GF-D8 (cell line): ENCODE results near the gene DHX38.

Experiments
- DNase-seq: peaks from one replicate; lab custom pipeline; 2025; lab: John Stamatoyannopoulos, UW

Gene DHX38

DNA sequence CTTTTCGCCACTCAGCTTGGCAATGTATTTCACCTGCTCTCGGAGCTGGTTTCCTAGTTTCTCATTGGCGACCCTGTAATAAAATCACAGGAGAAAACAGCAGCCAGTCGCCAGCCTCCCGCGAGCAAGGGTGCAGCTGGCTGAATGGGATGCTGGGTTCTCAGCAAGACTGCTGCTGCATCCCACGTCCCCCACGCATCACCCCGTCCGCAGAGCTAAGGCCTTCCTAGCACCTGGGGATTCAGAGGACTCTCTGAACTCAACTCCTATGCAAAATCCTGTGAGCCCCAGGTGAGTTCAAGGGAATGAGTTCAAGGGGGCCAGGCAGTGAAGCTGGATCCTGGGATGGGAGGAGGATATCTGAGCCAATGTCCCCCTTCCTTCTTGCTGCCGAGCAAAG lies 29.3 kb downstream of the DHX38 start:
- no peak for DNase-seq

DNA sequence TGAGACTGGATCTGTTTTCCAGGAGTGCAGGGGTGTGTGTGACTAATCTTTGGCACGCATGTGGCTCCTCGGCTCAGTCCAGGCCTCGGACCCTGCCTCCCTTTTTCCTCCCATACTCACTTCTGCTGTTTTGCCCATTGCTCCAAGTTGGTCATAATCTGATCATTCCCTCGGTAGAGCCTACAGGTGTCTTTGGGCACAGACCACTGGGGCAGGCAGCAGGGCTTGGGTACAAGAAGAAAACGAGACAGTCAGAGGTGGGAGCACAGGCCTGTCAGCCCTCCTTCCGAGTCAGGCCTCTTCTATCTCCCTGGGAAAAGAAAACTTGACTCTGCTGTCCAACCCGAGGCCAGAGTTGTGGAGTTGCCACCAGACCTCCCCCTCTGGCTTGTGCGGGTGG lies 29.8 kb downstream of the DHX38 start:
- no peak for DNase-seq

DNA sequence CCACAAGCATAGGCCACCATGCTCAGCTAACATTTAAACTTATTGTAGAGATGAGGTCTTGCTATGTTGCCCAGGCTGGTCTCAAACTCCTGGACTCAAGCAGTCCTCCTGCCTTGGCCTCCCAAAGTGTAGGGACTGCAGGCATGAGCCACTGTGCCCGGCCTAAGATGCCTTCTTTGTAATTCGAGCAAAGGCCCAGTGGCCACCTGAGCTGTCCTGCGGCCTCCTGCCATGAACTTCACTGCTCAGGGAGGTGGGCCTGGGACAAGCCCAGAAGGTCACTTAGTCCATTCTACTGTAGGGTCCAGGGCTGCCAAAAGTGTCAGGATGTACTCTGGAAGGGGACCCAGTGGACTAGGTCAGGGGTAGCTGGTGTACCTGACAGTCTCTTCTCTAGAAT lies 30.5 kb downstream of the DHX38 start:
- DNase-seq = no peak

GRCh38 chr16:72124761-72125634 lies 31.4 kb downstream of the DHX38 start:
- DNase-seq = peak; percentile 20

DNA sequence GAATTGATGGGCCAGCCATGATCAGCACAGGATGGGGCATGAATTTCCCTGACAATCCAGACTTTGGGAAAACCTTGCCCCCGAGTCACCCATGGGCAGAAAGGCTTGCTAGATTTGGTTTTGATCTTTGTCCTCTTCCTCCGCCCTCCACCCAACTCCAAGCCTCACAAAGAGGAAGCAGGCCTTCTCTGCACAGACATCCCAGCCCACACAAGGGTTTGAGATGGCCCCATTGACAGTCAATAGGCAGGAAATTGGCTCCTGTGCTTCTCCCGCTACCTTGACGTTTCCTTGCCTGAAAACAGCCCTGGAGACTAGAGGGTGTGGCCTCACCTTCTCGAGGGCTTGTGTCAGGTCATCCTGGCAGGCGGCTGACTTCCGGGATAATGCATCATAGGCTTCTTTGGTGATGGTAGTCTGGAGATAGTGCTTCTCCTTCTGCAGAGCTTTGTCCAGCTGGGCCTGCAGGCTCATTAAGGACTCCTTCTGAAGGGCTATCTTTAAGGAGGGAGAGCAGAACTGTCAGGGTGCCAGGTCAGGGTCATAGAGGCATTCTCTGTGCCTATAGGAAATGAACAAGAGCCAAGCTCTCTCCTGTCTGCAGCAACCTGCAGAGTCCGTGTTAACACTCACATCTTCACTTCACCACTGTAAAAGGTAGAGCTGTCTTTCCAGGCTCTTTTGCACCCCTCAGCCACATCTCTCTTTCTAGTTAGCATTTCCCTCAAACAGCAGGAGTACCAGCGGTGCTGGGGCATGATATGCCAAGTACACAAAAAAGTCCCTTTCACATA lies 32.2 kb downstream of the DHX38 start:
- no peak for DNase-seq

GRCh38 chr16:72126429-72126765 lies 32.8 kb downstream of the DHX38 start:
- DNase-seq = no peak

DNA sequence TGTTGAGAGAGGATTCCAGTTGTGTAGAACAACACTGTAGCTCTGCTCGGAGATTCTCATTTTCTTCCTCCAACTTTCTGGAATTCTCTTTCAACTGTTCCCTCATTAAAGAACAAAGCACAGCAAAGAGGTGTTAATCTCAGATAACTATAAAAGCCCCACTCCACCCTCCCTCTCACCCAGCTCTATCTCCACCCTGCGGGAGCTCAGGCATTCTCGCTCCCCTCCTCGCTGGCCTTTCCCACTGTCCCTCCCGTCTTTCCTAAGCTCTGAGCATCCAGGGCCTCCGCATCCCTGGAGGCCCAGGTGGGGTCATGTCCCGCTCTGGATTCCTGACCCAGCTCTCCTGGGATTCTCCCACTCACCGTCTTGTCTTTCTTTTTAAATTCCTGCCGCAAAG lies 35.1 kb downstream of the DHX38 start:
- no peak for DNase-seq

GRCh38 chr16:72129976-72130656 lies 36.5 kb downstream of the DHX38 start:
- DNase-seq = no peak

DNA sequence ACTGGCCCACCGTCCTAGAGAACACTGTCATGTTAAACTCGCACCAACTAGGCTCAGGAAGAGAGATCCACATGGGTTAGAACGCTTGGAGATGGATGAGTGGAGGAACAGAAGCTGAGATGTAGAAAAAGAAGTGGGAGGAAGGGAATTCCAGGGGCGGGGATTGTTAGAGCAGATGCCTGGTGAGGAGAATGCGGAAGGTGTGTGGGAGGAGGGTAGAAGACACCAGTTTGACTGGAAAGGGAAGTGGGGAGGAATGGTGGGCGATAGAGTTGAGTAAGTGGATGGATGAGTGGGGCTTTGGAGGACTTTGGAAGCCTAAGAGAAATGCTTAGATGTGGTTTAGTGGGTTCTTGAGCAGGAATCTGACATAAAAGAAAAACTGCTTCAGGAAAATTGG lies 37.4 kb downstream of the DHX38 start:
- DNase-seq = no peak

DNA sequence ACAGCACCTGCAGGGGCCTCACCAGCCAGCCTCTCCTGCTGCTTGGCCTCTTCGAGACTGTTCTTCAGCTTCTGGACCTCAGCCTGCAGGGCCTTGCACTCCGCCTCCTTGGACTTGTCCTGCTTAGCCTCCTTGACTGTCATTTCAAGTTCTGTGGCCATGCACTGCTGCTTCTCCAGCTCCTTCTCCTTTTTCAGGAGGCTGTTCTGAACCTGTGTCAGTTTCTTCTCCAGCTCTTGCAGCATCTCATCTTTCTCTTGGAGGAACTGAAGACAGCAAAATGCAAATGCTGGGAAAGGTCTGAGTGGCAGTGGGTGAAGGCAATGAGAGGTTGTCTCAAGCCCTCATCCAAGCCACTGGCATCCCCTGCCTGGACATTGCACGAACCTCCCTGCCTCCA lies 39.1 kb downstream of the DHX38 start:
- no peak for DNase-seq

DNA sequence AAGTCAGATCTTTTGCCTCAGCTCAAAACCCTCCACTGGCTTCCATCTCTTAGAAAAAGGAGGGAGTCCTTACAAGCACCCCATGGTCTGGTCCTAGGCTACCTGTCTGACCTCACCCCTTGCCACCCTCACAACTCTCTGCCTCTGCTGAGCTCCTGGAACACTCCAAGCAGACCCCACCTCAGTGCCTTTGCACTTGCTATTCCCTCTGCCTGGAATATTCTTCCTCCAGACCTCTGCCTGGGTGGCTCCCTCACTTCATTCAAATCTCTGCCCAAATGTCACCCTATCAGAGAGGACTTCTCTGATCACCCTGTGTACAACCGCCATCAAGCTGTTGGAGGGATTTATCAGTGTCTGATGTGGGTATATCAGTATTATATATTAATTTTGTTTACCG lies 40.9 kb downstream of the DHX38 start:
- DNase-seq = no peak

GRCh38 chr16:72137380-72138063 lies 43.9 kb downstream of the DHX38 start:
- no peak for DNase-seq

- no peak for DNase-seq
Observed at GRCh38 chr16:72138064-72138572, 44.5 kb downstream of the DHX38 start.

GRCh38 chr16:72139908-72140307 lies 46.3 kb downstream of the DHX38 start:
- no peak for DNase-seq

DNA sequence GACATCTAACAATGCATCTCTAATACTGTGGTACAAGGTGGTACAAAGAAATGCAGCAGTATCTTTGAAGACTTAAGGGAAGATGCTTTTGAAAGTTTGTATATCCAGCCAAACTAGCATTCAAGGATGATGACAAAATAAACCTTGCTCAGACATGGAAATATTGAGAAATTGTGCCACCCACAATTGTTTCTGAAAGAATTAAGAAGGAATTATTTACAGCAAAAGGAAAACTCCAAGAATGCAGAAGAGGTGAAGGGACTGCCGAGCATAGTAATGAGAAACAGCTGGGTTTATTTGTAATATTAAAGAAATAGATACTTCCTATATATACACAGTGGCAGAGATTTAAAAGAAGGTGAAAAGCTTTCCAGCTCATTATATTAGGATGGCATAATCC lies 48.8 kb downstream of the DHX38 start:
- DNase-seq = no peak

DNA sequence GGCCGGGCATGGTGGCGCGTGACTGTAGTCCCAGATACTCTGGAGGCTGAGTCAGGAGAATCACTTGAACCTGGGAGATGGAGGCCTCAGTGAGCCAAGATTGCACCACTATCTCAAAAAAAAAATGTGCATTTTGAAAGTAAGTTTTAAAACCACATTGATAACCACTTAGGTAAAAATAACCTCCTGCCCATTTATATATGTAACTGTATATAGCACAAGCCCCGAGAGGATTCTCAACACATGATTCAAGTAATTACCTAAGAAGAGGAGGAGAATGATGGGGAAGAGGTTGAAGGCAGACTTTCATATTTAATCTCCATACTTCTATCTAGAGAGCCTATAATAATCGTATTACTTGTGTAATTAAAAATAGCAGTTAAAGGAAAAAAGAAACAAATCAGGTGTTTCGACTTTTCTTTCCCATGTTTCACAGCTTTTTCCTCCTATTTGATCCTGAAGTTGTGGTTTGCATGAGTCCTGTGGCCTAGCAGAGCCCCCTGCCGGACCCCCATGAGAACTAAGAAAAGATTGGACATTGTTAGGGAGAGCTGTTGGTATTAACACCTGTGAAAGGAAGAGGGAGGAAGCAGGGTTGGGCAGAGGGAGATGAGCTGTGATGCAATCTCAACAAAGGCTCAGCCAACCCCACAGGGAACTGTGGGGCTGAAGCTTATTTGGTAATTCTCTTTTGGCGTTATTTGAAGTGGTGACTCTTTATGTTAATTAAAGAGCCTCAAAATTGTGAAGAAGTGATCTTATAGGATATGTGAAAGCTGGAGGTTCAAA lies 56.2 kb downstream of the DHX38 start:
- DNase-seq = no peak

DNA sequence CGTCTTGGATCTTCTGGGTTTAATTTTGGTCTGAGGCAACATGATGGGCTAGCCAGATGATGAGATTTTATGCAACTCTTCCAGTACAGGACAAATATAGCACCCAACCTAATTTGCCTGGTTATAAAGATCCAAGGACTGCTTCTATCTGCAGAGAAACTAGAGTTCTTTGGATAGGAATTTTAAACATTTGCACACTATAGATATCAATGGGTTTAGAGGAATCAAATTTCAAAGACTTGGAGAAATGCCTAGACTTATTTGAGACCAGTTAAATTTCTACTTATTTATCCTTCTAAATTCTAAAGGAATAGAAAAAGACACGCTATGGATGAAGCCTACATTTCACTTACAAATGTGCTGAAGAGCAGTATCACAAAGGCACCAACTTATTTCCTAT lies 65.7 kb downstream of the DHX38 start:
- DNase-seq = no peak

- no peak for DNase-seq
Observed at GRCh38 chr16:72159801-72160200, 66.2 kb downstream of the DHX38 start.

DNA sequence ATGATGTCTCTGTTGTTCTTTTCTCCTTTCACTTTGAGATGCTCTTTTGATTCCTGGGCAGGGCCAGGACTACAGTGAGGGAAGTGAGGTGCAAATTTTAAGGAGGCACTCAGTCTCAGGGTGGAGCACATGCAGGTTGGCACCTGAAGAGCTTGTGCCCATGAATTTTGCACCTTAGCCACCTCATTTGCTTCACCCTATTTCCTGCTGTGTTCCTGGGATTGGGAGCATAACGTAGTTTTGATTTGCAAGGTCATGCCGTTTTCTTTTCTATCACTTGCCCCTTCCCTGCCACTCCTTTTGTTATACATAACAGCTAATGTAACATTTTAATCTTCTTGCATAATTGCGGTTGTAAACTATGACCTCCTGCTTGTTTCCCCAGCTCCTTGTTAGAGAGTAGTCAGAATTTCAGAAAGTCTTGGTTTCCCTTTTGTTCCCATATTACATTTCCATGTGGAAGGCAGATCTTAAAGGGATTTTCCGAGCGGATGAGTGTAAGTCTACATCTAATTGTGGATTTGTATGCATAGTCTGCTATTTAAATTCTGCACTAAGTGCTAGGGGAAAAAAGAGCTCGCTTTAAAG lies 68.6 kb downstream of the DHX38 start:
- DNase-seq = no peak
